Measurements from ENCODE around the gene MOK.

MOK gene

DNA sequence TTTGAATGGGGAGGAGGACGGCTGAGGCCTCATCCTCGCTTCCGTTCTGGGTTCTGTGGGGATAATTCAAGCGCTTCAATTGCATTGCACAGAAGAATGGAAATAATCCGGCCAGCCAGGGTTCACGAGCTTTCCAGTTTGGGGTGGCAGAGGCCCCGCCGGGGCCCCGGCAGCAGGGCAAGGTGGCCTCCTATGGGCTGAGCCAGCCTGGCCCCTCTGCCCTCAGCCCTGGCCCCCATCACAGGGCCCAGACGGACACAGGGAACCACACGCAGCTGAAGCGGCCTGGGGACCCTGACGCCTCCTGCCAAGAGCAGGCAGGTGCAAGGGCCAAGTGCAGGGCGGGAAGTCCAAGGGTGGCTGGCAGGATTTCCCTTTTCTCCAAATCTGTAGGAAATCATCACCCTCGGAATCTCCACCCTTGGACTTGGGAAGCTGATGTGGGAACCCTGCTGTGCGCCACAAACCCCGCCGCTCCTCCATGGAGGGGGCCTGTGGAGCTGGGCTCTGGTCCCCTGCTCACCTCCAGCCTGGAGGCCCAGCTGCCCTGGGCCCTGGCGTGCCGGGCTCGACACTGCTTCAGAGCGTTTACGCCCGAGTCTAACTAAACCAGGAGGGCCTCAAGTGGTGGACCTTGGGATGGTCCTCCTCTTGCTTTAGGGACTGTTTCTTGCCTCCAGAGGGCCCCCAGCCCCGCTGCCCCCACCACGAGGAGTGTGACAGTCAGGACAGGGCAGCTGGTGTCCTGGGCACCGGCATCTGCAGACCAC is 78.4 kb downstream of the MOK start:
- Histone ChIP-seq H3K36me3 (ENCODE audit: control insufficient read depth, insufficient read depth, low read length) (peaks cover 2% of the 10 kb centered on the region; the same call in 1 of the 2 replicates), H3K4me3 (replicated peaks; ENCODE audit: low read depth, low read length) (no peak overlapping the region), H3K27me3 (replicated peaks; ENCODE audit: control insufficient read depth, insufficient read depth, low read length) (no peaks in the 10 kb centered on the region)
- TF ChIP-seq, protein P1, sequence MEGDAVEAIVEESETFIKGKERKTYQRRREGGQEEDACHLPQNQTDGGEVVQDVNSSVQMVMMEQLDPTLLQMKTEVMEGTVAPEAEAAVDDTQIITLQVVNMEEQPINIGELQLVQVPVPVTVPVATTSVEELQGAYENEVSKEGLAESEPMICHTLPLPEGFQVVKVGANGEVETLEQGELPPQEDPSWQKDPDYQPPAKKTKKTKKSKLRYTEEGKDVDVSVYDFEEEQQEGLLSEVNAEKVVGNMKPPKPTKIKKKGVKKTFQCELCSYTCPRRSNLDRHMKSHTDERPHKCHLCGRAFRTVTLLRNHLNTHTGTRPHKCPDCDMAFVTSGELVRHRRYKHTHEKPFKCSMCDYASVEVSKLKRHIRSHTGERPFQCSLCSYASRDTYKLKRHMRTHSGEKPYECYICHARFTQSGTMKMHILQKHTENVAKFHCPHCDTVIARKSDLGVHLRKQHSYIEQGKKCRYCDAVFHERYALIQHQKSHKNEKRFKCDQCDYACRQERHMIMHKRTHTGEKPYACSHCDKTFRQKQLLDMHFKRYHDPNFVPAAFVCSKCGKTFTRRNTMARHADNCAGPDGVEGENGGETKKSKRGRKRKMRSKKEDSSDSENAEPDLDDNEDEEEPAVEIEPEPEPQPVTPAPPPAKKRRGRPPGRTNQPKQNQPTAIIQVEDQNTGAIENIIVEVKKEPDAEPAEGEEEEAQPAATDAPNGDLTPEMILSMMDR (IDR thresholded peaks at IDR 0.05; ENCODE audit: insufficient read depth, low read length, poor library complexity, severe bottlenecking) = no peak
- DNase-seq (ENCODE audit: extremely low read depth, insufficient read length) = no peak

DNA sequence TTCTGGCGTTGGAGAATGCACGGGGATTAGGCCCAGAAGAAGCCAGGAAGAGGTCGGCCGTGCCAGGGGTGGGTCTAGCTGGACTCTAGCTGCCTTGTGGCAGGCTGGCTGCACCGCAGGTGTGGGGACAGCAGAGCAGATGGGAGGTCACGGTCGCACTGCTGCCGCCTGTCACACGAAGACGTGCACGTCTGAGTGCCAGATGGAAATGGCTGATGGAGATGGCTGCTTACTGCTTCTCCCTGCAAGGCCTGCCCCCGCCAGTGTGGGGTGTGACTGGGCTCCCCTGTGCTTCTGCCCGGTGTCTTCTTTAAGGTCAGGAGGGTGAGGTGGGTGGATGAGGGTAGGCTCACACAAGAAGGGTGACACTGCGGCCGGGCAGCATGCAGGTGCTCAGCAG is 79.0 kb downstream of the MOK start:
- H3K4me3 ChIP-seq (replicated peaks; ENCODE audit: low read depth, low read length) = no peak overlapping the region
- no peak for DNase-seq (ENCODE audit: extremely low read depth, insufficient read length)
- H3K27me3 ChIP-seq (replicated peaks; ENCODE audit: control insufficient read depth, insufficient read depth, low read length) = no peaks in the 10 kb centered on the region
- TF ChIP-seq, protein P1 (IDR thresholded peaks at IDR 0.05; ENCODE audit: insufficient read depth, low read length, poor library complexity, severe bottlenecking) = no peak
- peaks cover 2% of the 10 kb centered on the region; the same call in 1 of the 2 replicates for H3K36me3 ChIP-seq (ENCODE audit: control insufficient read depth, insufficient read depth, low read length)

DNA sequence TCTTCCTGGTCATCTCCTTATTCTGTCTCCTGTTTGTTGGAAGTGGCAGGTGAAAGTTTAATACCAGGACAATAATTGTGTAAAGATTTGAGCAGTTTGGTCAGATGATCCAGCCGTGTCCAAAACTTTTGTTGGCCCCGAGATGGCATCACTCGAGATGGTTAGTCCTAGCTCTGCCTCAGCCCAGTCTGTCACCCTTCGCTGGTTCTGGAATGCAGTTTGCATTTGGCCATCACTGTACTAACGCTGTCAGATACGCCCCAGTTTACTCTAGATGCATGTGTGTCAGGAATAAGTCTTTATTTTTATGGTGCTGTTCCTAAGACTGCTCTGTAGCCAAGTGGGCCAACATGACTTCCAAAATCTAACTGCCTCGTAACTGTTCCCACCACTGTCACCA is 79.6 kb downstream of the MOK start:
- TF ChIP-seq, protein P1 (IDR thresholded peaks at IDR 0.05; ENCODE audit: insufficient read depth, low read length, poor library complexity, severe bottlenecking) = no peak
- Histone ChIP-seq H3K27me3 (replicated peaks; ENCODE audit: control insufficient read depth, insufficient read depth, low read length) (no peaks in the 10 kb centered on the region), H3K4me3 (replicated peaks; ENCODE audit: low read depth, low read length) (no peak overlapping the region), H3K36me3 (ENCODE audit: control insufficient read depth, insufficient read depth, low read length) (peaks cover 2% of the 10 kb centered on the region; the same call in 1 of the 2 replicates)
- no peak for DNase-seq (ENCODE audit: extremely low read depth, insufficient read length)

DNA sequence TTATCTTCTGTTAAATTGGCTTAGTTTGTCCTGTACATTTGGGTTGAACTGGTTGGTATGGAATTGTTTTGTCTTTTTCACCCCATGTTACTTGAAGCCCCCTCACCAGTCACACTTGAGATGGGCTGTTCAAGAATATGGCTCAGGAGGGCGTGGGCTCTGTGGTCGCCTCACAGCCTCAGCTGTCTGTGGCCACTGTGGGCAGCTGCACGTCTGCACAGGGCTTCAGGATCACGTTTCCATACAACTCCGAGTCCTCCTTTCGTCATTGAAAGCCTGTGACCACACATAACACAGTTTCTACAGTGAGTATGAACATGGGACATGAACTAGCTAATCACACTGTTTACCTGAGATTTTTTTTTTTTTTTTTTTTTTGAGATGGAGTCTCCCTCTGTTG is 81.3 kb downstream of the MOK start:
- TF ChIP-seq, protein P1 (IDR thresholded peaks at IDR 0.05; ENCODE audit: insufficient read depth, low read length, poor library complexity, severe bottlenecking) = no peak
- no peak for DNase-seq (ENCODE audit: extremely low read depth, insufficient read length)
- Histone ChIP-seq H3K4me3 (replicated peaks; ENCODE audit: low read depth, low read length) (no peak overlapping the region), H3K27me3 (replicated peaks; ENCODE audit: control insufficient read depth, insufficient read depth, low read length) (no peaks in the 10 kb centered on the region), H3K36me3 (ENCODE audit: control insufficient read depth, insufficient read depth, low read length) (peaks cover 2% of the 10 kb centered on the region)

DNA sequence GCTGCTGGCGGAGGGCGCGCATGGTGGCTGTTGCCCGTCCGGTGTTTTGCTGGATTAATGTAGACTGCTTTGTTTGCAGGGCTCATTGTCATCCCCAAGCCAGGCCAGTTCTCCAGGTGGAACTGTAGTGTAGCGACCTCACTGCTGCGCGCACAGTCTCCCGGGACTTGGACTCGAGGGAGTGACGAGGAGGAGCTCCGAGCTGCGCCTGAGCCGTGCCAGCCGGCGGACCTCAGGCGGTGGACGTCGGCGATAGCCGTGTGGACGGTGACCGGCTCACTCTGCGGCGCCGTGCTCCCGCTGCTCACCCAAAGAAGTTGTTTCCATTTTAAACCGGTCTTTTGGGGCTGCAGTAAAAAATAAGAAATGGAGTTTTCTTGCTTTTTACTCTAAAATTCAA is 82.2 kb downstream of the MOK start:
- TF ChIP-seq, protein P1 (IDR thresholded peaks at IDR 0.05; ENCODE audit: insufficient read depth, low read length, poor library complexity, severe bottlenecking) = no peak
- Histone ChIP-seq H3K4me3 (replicated peaks; ENCODE audit: low read depth, low read length) (no peak overlapping the region), H3K27me3 (replicated peaks; ENCODE audit: control insufficient read depth, insufficient read depth, low read length) (no peaks in the 10 kb centered on the region), H3K36me3 (ENCODE audit: control insufficient read depth, insufficient read depth, low read length) (peaks cover 2% of the 10 kb centered on the region)
- DNase-seq (ENCODE audit: extremely low read depth, insufficient read length) = no peak

Data from GM06990 (cell line).